Bronchial epithelial cell (primary cell): ENCODE measurements around the gene ONECUT1. TPM values are rescaled to one million over a fixed set of nuclear protein-coding genes. Genes with fewer than 3 reads are reported as not detected.

Source experiments
- DNase-seq: peaks from one replicate; pipeline ENCODE4 v3.0.0-alpha.2; 2010; ENCODE audit warnings: low read depth
- FAIRE-seq: peaks from 2 replicates; lab custom pipeline; 2011; peaks lifted over from hg19 to GRCh38; lab: Jason Lieb, UNC
- H3K27me3 ChIP-seq: 2 replicates; pipeline ENCODE4 v1.5.1; 2011; ENCODE audit warnings: low read length; ENCODE audit not compliant: control insufficient read depth, insufficient read depth
- H3K36me3 ChIP-seq: 2 replicates; pipeline ENCODE4 v1.5.1; 2011; ENCODE audit warnings: low read length; ENCODE audit not compliant: control insufficient read depth, insufficient read depth
- H3K4me3 ChIP-seq: 2 replicates; pipeline ENCODE4 v1.5.1; 2011; ENCODE audit warnings: mild to moderate bottlenecking, low read depth, low read length, control low read depth
- total RNA-seq: library from RNA; depleted of rRNA; stranded (reverse); fragments of >200 nt; gene quantifications from 2 replicates; pipeline ENCODE4 v1.2.1, GENCODE V29; 2014
- TF ChIP-seq, protein P1 (sequence below): IDR thresholded peaks from 2 replicates; pipeline ENCODE4 v1.5.1; 2011; ENCODE audit warnings: mild to moderate bottlenecking, moderate library complexity, low read length, control low read depth, inconsistent platforms; ENCODE audit not compliant: insufficient read depth, severe bottlenecking

Gene ONECUT1
- total RNA-seq, 1 donor from 2014 or later, result not detected

DNA sequence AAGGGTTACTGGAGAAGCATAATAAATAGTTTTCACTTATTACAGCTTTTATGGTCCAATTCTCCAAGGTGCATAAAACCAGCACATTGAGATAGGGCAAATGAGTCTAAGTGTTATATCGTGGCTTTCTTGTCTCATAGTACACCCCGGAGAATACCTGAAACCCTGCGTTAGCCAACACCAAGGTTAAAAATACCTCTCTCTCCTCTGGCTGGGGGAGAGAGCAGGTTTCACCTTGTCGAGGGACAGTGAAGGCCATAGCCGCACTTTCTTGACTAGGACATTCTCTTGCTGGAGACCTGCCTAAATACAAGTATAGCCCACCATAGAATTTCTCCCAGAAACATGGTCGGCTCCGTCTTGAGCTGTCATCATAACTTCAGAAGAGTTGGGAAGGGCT is 59.5 kb downstream of the ONECUT1 start:
- no peaks in the 10 kb centered on the region for H3K36me3 ChIP-seq
- TF ChIP-seq, protein P1, sequence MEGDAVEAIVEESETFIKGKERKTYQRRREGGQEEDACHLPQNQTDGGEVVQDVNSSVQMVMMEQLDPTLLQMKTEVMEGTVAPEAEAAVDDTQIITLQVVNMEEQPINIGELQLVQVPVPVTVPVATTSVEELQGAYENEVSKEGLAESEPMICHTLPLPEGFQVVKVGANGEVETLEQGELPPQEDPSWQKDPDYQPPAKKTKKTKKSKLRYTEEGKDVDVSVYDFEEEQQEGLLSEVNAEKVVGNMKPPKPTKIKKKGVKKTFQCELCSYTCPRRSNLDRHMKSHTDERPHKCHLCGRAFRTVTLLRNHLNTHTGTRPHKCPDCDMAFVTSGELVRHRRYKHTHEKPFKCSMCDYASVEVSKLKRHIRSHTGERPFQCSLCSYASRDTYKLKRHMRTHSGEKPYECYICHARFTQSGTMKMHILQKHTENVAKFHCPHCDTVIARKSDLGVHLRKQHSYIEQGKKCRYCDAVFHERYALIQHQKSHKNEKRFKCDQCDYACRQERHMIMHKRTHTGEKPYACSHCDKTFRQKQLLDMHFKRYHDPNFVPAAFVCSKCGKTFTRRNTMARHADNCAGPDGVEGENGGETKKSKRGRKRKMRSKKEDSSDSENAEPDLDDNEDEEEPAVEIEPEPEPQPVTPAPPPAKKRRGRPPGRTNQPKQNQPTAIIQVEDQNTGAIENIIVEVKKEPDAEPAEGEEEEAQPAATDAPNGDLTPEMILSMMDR, result no peak
- FAIRE-seq (no peak), DNase-seq (no peak)
- no peak overlapping the region for H3K4me3 ChIP-seq
- H3K27me3 ChIP-seq, result no peaks in the 10 kb centered on the region

GRCh38 chr15:52730173-52730572 is 60.0 kb downstream of the ONECUT1 start:
- no peak for FAIRE-seq
- TF ChIP-seq, protein P1, result no peak
- DNase-seq, result peak; percentile 82
- Histone ChIP-seq H3K27me3 (no peaks in the 10 kb centered on the region), H3K4me3 (no peak overlapping the region), H3K36me3 (no peaks in the 10 kb centered on the region)

- TF ChIP-seq, protein P1, result no peak
- DNase-seq (peak; percentile 87), FAIRE-seq (no peak)
- H3K27me3 ChIP-seq, result no peaks in the 10 kb centered on the region
- no peaks in the 10 kb centered on the region for H3K36me3 ChIP-seq
- H3K4me3 ChIP-seq, result no peak overlapping the region
Measured at GRCh38 chr15:52728899-52729298, 61.2 kb downstream of the ONECUT1 start.

- no peak for FAIRE-seq
Measured at GRCh38 chr15:52727815-52728214, 62.3 kb downstream of the ONECUT1 start.

DNA sequence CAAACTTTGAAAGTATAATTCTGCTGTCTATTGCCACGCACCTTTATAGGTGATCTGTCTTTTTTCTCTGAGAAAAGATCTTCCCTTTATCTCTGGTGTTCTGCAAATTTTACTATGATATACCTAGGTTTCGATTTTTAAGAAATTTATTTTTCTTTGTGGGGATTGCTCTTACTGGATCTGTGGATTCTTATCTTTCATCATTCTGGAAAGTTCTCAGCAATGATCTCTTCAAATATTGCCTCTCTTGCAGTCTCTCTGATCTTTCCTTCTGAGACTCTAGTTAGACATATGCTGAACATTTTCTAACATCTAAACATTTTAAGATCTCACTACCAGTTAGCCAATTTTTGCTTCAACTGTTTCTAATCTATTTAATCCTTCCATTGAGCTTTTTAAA is 63.9 kb downstream of the ONECUT1 start:
- no peaks in the 10 kb centered on the region for H3K36me3 ChIP-seq
- FAIRE-seq, result no peak
- TF ChIP-seq, protein P1, result no peak

More at GRCh38 chr15:52727815-52728214, 62.3 kb downstream of the ONECUT1 start:
- Histone ChIP-seq H3K27me3 (no peaks in the 10 kb centered on the region), H3K36me3 (no peaks in the 10 kb centered on the region), H3K4me3 (no peak overlapping the region)
- DNase-seq, result no peak
- TF ChIP-seq, protein P1, result no peak

DNA sequence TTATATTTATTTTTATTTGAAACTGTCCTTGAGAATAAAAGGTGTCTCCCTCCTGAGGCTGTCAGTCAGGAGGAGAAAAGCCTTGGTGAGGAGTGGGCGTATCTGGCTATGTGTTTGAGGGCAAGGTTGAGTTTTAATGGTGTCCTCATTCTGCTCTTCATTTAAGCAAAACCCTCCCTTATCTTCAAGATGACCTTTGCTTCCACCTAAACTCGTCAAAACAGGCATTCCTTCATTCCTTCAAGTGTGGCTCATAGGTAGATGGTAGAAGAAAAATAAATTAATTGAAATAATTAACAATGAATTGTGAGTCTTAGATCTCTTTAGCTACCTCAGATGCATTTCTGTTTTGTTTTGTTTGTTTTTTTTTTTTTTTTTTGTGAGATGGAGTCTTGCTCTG is 71.6 kb downstream of the ONECUT1 start:
- H3K4me3 ChIP-seq, result no peak overlapping the region
- H3K36me3 ChIP-seq, result no peaks in the 10 kb centered on the region
- FAIRE-seq, result no peak
- DNase-seq, result peak; percentile 29
- TF ChIP-seq, protein P1, result no peak
- no peaks in the 10 kb centered on the region for H3K27me3 ChIP-seq

More for the DNA sequence above, 63.9 kb downstream of the ONECUT1 start:
- DNase-seq, result no peak
- no peaks in the 10 kb centered on the region for H3K27me3 ChIP-seq
- no peak overlapping the region for H3K4me3 ChIP-seq
